NK-92 (cell line): Measurements from ENCODE around the gene LRRC75A.
"Not testable (repeated sequence)": the region's sequence is repeated elsewhere in the genome, so short reads cannot be mapped to it uniquely, and the experiment has no call there.

ENCODE experiments used
- DNase-seq: peaks from one replicate; lab custom pipeline; 2025; ENCODE audit not compliant: unreplicated experiment; lab: John Stamatoyannopoulos, UW

LRRC75A gene

GRCh38 chr17:16455997-16456741, 35.8 kb downstream of the LRRC75A start:
- no peak for DNase-seq

DNA sequence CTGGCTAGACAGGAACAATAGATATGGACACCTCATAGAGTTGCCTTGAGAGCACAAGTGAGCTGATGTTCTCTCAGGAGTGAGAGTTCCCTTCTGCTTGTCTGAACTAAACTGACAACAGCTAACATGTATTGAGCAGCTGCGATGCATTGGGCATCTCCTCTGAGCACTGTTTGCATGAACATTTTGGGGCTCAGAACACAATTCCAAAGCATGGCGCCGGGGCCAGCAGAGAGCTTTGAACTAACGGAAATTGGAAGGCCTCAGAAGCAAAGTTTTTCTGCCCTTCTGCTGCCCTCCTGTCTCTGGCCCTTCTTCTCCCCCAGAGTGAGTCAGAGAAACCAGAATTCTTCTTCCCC, 38.5 kb downstream of the LRRC75A start:
- DNase-seq, result no peak

DNA sequence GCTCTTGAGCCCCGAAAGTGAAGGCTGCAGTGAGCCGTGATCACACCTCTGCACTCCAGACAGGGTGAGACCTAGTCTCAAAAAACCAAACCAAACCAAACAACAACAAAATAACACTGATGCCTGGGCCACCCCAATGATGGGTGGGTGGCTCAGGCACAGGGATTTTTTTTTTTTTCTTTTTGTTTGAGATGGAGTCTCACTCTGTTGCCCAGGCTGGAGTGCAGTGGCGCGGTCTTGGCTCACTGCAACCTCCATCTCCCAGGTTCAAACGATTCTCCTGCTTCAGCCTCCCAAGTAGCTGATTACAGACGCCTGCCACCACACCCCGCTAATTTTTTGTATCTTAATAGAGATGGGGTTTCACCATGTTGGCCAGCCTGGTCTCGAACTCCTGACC, 39.7 kb downstream of the LRRC75A start:
- not testable (repeated sequence) for DNase-seq

- no peak for DNase-seq
Observed at GRCh38 chr17:16450028-16450427, 42.0 kb downstream of the LRRC75A start.

- no peak for DNase-seq
Observed at GRCh38 chr17:16449121-16449570, 42.8 kb downstream of the LRRC75A start.

DNA sequence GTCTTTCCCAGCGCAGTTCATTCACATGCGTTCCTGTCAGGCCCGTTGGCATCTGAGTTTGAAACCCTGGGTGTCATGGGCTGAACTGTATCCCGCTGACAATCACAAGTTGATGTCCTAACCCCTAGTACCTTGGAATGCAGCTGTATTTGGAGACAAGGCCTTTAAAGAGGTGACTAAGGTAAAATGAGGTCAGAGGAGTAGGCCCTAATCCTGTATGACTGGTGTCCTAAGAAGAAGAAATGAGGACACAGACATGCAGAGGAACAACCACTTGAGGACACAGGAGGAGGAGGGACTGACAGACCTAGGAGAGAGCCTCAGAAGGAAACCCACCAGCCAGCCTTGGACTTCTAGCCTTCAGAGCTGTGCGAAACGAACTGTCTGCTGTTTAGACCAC, 43.5 kb downstream of the LRRC75A start:
- DNase-seq, result no peak

DNA sequence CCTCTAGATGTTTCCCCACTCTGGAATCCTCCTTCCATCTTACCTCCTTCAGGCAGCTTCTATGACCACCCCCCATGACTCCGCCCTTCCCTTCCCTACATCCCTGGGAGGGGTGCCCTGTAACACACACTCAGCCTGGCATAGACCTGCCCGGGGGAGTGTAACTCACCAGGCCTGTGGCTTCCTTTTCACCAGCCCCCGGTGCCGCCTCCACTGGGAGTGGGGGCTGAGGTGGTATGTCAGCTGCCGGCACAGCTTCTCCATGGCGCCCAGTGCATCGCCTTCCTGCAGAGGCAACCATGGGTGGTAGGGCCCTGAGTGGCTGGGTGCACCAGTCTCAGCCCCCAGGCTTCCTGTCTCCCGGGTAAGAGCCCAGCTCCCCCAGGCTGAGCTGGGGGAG, 44.3 kb downstream of the LRRC75A start:
- DNase-seq, result no peak

GRCh38 chr17:16446338-16446983, 45.5 kb downstream of the LRRC75A start:
- DNase-seq, result no peak

DNA sequence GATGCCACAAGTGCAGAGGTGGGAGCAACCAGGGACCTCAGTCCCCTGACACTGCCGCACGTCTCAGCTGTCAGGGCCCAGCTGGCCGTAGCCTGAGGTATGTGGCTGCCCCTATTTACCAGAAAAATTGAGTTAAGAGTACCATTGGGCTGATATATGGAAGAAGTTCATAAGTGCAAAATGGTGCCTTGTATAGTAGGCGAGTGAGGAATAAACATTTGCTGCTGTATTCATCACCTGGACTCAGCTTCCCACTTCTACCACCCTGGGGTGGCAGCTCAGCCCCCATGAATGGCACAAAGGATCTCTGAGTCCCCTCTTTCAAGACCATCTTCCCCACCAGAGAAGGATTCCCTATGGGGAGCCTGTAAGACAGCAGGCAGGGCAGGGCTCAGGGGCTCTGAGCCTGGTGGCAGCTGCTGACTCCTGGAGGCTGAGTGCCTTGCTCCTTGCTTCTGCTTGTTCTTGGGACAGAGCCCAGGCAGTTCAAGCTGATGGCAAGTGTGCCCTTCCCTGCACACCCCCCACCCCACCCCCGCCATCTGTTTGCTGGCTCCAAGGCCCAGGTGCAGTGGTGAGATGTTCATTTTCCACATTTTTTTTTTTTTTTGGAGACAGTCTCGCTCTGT, 47.6 kb downstream of the LRRC75A start:
- no peak for DNase-seq

- no peak for DNase-seq
Observed at GRCh38 chr17:16443511-16444257, 48.3 kb downstream of the LRRC75A start.

GRCh38 chr17:16442594-16443510, 49.1 kb downstream of the LRRC75A start:
- no peak for DNase-seq

DNA sequence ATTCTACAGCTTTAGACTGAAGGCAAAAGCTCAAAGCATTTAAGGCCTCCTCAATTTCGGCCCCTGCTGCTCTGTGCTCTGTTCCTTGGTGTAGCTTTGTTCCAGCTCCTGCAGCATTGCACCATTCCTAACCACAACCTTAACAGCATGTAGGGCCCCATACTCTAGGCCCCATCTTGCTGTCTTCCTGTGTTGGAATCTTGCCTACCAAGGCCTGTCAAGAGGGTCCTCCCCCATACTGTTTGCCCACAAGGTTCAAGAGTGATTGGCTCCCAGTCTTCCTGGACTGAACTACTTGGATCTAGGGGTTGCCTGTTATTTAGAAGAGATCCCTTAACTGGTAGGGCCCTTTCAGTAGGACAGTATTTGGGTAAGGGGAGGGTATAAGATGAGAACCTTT, 49.9 kb downstream of the LRRC75A start:
- no peak for DNase-seq

- no peak for DNase-seq
Observed at GRCh38 chr17:16440901-16441629, 50.9 kb downstream of the LRRC75A start.

DNA sequence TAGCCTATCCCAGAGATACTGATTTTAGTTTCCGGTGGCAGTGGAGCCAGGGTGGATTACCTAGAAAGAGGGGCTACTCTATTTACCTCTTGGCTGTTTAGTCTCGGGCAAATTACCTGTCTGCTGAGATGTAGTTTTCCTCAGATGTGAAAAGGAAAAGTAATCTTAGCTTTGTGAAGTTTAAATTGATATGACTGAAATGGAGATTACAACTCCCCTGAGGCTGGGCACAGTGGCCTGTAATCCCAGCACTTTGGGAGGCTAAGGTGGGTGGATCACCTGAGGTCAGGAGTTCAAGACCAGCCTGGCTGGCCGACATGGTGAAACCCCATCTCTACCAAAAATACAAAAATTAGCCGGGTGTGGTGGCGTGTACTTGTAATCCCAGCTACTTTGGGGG, 51.6 kb downstream of the LRRC75A start:
- not testable (repeated sequence) for DNase-seq

GRCh38 chr17:16439811-16440351, 52.1 kb downstream of the LRRC75A start:
- no peak for DNase-seq

DNA sequence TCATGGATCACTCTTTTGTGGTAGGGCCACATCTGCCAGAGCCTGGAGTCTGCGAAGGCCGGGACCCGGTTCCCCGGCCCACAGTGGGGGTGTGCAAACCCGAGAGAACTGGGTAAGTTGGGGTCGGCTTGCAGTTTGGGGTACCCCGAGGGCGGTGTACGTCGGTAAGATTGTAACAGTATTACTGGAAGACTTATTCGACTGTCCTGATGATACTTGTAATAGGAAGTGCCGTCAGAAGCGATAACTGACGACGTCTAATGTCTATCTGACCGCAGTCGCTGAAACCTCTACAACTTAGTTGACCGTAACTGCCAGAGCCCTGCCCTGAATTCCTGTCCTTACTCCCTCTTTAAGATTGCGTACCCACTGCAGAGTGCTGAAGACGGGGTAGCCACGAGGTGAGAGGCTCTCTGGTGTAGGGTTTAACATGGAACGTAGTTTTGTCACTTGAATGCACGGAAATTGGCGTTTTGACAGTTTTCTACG, 52.6 kb downstream of the LRRC75A start:
- DNase-seq, result no peak

GRCh38 chr17:16438557-16439302, 53.3 kb downstream of the LRRC75A start:
- peak; percentile 74 for DNase-seq

DNA sequence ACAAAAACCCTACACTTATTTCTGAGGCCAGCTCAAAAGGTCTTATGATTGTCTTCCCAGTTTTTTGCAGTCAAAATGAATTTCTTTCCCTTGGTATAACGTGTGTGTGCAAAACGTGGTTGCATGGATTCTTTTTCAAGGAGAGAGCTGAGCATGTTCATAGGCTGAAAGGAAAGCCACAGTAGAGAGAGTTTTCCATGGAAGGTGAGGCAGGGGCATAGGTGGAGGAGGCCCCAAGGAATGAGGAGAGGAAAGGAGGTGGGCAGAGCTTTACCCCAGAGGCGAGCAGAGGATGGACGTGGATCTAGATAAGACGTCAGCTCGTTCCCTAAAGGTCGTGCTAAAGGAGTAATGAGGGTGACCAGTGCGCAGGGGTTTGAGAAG, 53.8 kb downstream of the LRRC75A start:
- DNase-seq, result no peak

GRCh38 chr17:16437083-16437482, 54.9 kb downstream of the LRRC75A start:
- no peak for DNase-seq
